B cell (primary cell): ENCODE results near the gene IFT52. TPM values are rescaled to one million over a fixed set of nuclear protein-coding genes. Genes with fewer than 3 reads are reported as not detected.

Source experiments
- ATAC-seq: fragments of 200-7000 bp; cut with Tn5 transposase; one replicate; pipeline ENCODE4 v1.10.0; 2021; ENCODE audit warnings: low read depth, mild to moderate bottlenecking, moderate number of reproducible peaks, moderate library complexity
- CTCF ChIA-PET: fragments of 350-600 bp; sonication (Branson Sonifier 250); formaldehyde crosslinking; loops from one replicate; lab custom pipeline; 2021; ENCODE audit warnings: antibody characterized with exemption, inconsistent platforms; lab: Charles Lee
- POLR2A ChIA-PET: fragments of 350-600 bp; sonication (Branson Sonifier 250); formaldehyde crosslinking; loops from one replicate; lab custom pipeline; 2021; ENCODE audit warnings: antibody characterized with exemption; lab: Charles Lee
- DNase-seq: peaks from one replicate; pipeline ENCODE4 v3.0.0; 2013
- H2AFZ ChIP-seq: 2 replicates; pipeline ENCODE4 v1.6.1; 2012; ENCODE audit warnings: mild to moderate bottlenecking, low read depth, low read length; ENCODE audit not compliant: insufficient read depth, poor library complexity, severe bottlenecking
- H3K27ac ChIP-seq, 2 donors: 1 replicate in 1 of 2; 2 replicates in 1 of 2; pipeline ENCODE4 v1.5.1; 2012 to 2013; ENCODE audit warnings: low read length in 2 of 2, mild to moderate bottlenecking in 2 of 2, moderate library complexity in 1 of 2
- H3K27me3 ChIP-seq, 4 experiments: fragments of 200-600 bp in 1 of 4; sonication (generic) in 1 of 4; replicated peaks in 1 of 4; 1 replicate in 2 of 4; 2 replicates in 2 of 4; pipeline versions ENCODE4 v1.6.1 to v1.7.0; 2013 to 2016; ENCODE audit warnings: low read length in 3 of 4, mild to moderate bottlenecking in 2 of 4, mixed read lengths in 1 of 4, moderate library complexity in 1 of 4; ENCODE audit not compliant: insufficient read depth in 4 of 4, control insufficient read depth in 3 of 4; ENCODE audit errors: control extremely low read depth in 1 of 4
- H3K36me3 ChIP-seq, 2 experiments: replicated peaks in 1 of 2; 1 replicate in 1 of 2; 2 replicates in 1 of 2; pipeline versions ENCODE4 v1.6.1 to v1.7.1; 2013; ENCODE audit warnings: low read length in 1 of 2; ENCODE audit not compliant: insufficient read depth in 2 of 2, control insufficient read depth in 1 of 2; ENCODE audit errors: control extremely low read depth in 1 of 2, extremely low read depth in 1 of 2
- H3K4me1 ChIP-seq, 2 donors: fragments of 200-600 bp in 1 of 2; sonication (generic) in 1 of 2; 1 replicate in 1 of 2; 2 replicates in 1 of 2; pipeline versions ENCODE4 v1.5.1 to v1.6.1; 2013 to 2017; ENCODE audit warnings: low read length in 2 of 2; ENCODE audit not compliant: control insufficient read depth in 2 of 2, insufficient read depth in 2 of 2
- H3K4me2 ChIP-seq: replicated peaks from 2 replicates; pipeline ENCODE3; 2012; ENCODE audit warnings: mild to moderate bottlenecking, low read depth, low read length; ENCODE audit not compliant: poor library complexity, severe bottlenecking
- H3K4me3 ChIP-seq, 5 experiments: fragments of 200-600 bp in 1 of 5; sonication (generic) in 1 of 5; 1 replicate in 3 of 5; 2 replicates in 2 of 5; pipeline versions ENCODE4 v1.5.1 to v1.7.0; 2011 to 2016; ENCODE audit warnings: low read length in 4 of 5, mild to moderate bottlenecking in 4 of 5, low read depth in 2 of 5, control low read depth in 1 of 5, moderate library complexity in 1 of 5; ENCODE audit not compliant: insufficient read depth in 1 of 5; ENCODE audit errors: control extremely low read depth in 1 of 5, extremely low read depth in 1 of 5
- H3K79me2 ChIP-seq: fragments of 200-600 bp; sonication (generic); one replicate; pipeline ENCODE4 v1.6.0; 2016; ENCODE audit warnings: low read length; ENCODE audit not compliant: control insufficient read depth, insufficient read depth
- H3K9ac ChIP-seq: fragments of 200-600 bp; sonication (generic); 2 replicates; pipeline ENCODE4 v1.6.1; 2017; ENCODE audit warnings: mild to moderate bottlenecking, low read length, moderate library complexity
- H3K9me3 ChIP-seq, 3 donors: one replicate each; pipeline versions ENCODE4 v1.6.1 to v1.7.1; 2013; ENCODE audit warnings: low read length in 2 of 3; ENCODE audit not compliant: control insufficient read depth in 2 of 3, insufficient read depth in 1 of 3; ENCODE audit errors: control extremely low read depth in 1 of 3
- H4K20me1 ChIP-seq: 2 replicates; pipeline ENCODE4 v1.6.0; 2012; ENCODE audit warnings: mild to moderate bottlenecking, low read length; ENCODE audit not compliant: insufficient read depth, control insufficient read depth, poor library complexity, severe bottlenecking
- H3K27ac Mint-ChIP-seq: one replicate; pipeline ENCODE4 v1.8.0; 2021; ENCODE audit warnings: mixed read lengths
- H3K27me3 Mint-ChIP-seq: one replicate; pipeline ENCODE4 v1.8.0; 2021; ENCODE audit warnings: mixed read lengths
- H3K4me1 Mint-ChIP-seq: one replicate; pipeline ENCODE4 v1.8.0; 2021; ENCODE audit warnings: mixed read lengths
- H3K4me3 Mint-ChIP-seq: one replicate; pipeline ENCODE4 v1.8.0; 2021; ENCODE audit warnings: mixed read lengths
- H3K9me3 Mint-ChIP-seq: one replicate; pipeline ENCODE4 v1.8.0; 2022; ENCODE audit warnings: mixed read lengths; ENCODE audit not compliant: insufficient read depth
- EZH2 ChIP-seq: IDR thresholded peaks from 2 replicates; pipeline ENCODE4 v1.6.1; 2012; ENCODE audit warnings: borderline replicate concordance, low read depth, mild to moderate bottlenecking, moderate library complexity, low read length; ENCODE audit not compliant: insufficient read depth, poor library complexity, severe bottlenecking
- WGBS: methylation state at CpG from one replicate; pipeline ENCODE4 v1.1.5; 2013; ENCODE audit warnings: missing lambda C conversion rate; ENCODE audit not compliant: insufficient coverage; 5-methylcytosine and 5-hydroxymethylcytosine counted together
- intact Hi-C: fragments of 100-400 bp; cut with micrococcal nuclease; formaldehyde crosslinking; loops from one replicate; pipeline ENCODE4 v1.10.0; 2022
- polyA plus RNA-seq: library from polyadenylated mRNA; depleted of rRNA; stranded (reverse); fragments of >200 nt; gene quantifications from 2 replicates; pipeline ENCODE4 v1.2.3, GENCODE V29; 2012
- total RNA-seq, 2 donors: library from RNA; stranded (reverse); fragments of 120-200 nt in 1 of 2; gene quantifications; 1 replicate in 1 of 2; 2 replicates in 1 of 2; pipeline versions ENCODE4 v1.2.3 to v1.2.4, GENCODE V29; 2013 to 2022
- TF ChIP-seq, protein P1 (sequence below): fragments of 200-600 bp; IDR thresholded peaks from one replicate; pipeline ENCODE4 v1.8.0; 2022; ENCODE audit warnings: antibody characterized with exemption, mild to moderate bottlenecking

The IFT52 gene
- total and polyA plus RNA-seq, 2 donors (not counting 1 experiment from before 2014, with no cell fraction given) = 16.7 to 18.4 TPM

DNA sequence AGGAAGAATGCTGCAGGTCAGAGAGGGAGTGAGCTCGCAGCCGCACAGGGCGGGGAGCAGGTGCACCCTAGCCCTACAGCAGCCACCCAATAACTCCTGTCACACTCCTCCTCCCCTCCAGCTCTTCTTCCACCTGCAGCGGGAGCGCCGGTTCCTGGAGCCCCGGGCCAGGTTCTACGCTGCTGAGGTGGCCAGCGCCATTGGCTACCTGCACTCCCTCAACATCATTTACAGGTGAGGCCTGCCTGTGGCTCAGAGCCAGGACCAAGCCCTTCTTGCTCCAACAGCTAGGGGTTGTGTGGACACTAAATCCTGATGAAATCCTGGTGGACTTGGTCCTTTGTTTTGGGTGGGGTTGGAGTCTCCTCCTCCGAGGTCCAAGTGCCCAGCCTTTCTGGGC is 20.2 kb upstream of the IFT52 start:
- H3K27me3 Mint-ChIP-seq = no peaks in the 10 kb centered on the region
- Histone ChIP-seq H3K36me3 (no peaks in the 10 kb centered on the region), H4K20me1 (no peaks in the 10 kb centered on the region), H3K79me2 (no peaks in the 10 kb centered on the region), H3K9me3 (no peaks in the 10 kb centered on the region), H3K4me2 (no peak overlapping the region), H3K27ac (no peak overlapping the region), H3K4me3 (no peak overlapping the region), H3K9ac (no peak overlapping the region), H2AFZ (no peak overlapping the region), H3K27me3 (no peaks in the 10 kb centered on the region), H3K4me1 (no peaks in the 10 kb centered on the region)
- TF ChIP-seq EZH2 = no peak
- TF ChIP-seq, protein P1, sequence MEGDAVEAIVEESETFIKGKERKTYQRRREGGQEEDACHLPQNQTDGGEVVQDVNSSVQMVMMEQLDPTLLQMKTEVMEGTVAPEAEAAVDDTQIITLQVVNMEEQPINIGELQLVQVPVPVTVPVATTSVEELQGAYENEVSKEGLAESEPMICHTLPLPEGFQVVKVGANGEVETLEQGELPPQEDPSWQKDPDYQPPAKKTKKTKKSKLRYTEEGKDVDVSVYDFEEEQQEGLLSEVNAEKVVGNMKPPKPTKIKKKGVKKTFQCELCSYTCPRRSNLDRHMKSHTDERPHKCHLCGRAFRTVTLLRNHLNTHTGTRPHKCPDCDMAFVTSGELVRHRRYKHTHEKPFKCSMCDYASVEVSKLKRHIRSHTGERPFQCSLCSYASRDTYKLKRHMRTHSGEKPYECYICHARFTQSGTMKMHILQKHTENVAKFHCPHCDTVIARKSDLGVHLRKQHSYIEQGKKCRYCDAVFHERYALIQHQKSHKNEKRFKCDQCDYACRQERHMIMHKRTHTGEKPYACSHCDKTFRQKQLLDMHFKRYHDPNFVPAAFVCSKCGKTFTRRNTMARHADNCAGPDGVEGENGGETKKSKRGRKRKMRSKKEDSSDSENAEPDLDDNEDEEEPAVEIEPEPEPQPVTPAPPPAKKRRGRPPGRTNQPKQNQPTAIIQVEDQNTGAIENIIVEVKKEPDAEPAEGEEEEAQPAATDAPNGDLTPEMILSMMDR = no peak
- 100% methylated on average over 1 of the region's 10 CpGs for WGBS
- DNase-seq (no peak), ATAC-seq (no peak)
- H3K27ac Mint-ChIP-seq = no peak overlapping the region
- H3K4me3 Mint-ChIP-seq = no peak overlapping the region
- POLR2A ChIA-PET = no interaction called here
- H3K4me1 Mint-ChIP-seq = no peaks in the 10 kb centered on the region
- CTCF ChIA-PET = no interaction called here
- H3K9me3 Mint-ChIP-seq = no peaks in the 10 kb centered on the region
- intact Hi-C loops = no loop called here

DNA sequence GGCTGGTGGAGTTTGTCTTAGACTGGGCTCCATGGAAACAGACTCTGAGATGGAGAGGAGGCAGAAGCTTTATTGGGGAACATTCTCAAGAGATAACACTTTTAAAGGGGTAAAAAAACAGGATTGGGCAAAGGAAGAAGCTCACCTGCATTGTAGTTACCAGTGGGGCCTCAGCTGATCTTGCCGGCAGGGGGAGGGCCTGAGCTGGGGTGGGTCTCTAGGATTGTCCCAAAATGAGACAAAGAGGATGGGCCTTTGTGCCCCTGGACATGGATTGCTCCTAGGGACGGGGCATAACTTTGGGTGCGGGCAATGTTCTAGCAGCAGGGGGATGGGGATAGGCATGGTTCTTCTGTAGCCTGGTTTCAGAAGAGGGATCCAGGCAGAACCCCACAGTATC is 19.4 kb upstream of the IFT52 start:
- CTCF ChIA-PET = interaction anchor here (1.8 kb wide), 1 partner anchor 121 kb away, joined by 6 read pairs; no protein-coding TSS in a partner anchor
- DNase-seq (no peak), ATAC-seq (no peak)
- Histone ChIP-seq H3K79me2 (no peaks in the 10 kb centered on the region), H3K27ac (no peak overlapping the region), H3K4me2 (no peak overlapping the region), H3K9me3 (no peaks in the 10 kb centered on the region), H3K9ac (no peak overlapping the region), H2AFZ (no peak overlapping the region), H3K27me3 (no peaks in the 10 kb centered on the region), H3K4me3 (no peak overlapping the region), H3K36me3 (no peaks in the 10 kb centered on the region), H3K4me1 (no peaks in the 10 kb centered on the region), H4K20me1 (no peaks in the 10 kb centered on the region)
- H3K27ac Mint-ChIP-seq = no peak overlapping the region
- H3K4me1 Mint-ChIP-seq = no peaks in the 10 kb centered on the region
- TF ChIP-seq, protein P1 = no peak
- no peak for TF ChIP-seq EZH2
- POLR2A ChIA-PET = interaction anchor here (0.7 kb wide), 1 partner anchor 14 kb away, joined by 3 read pairs; no protein-coding TSS in a partner anchor
- H3K4me3 Mint-ChIP-seq = no peak overlapping the region
- no peaks in the 10 kb centered on the region for H3K27me3 Mint-ChIP-seq
- 94% methylated on average over 2 of the region's 3 CpGs for WGBS
- H3K9me3 Mint-ChIP-seq = no peaks in the 10 kb centered on the region
- intact Hi-C loops = no loop called here
